SJSA1 (cell line): ENCODE measurements around the gene FOCAD. TPM values are rescaled to one million over a fixed set of nuclear protein-coding genes. Genes with fewer than 3 reads are reported as not detected.

Experiments
- DNase-seq, 2 experiments: peaks; one replicate each; pipeline ENCODE4 v3.0.0-alpha.2; 2015 to 2020; ENCODE audit warnings: low spot score in 2 of 2, low read depth in 1 of 2
- H3K27ac ChIP-seq: fragments of 250-450 bp; sonication (Bioruptor Pico); 2 replicates; pipeline ENCODE4 v1.5.1; 2020; ENCODE audit warnings: mild to moderate bottlenecking, moderate library complexity
- H3K27me3 ChIP-seq: fragments of 250-450 bp; sonication (Bioruptor Pico); replicated peaks from 2 replicates; pipeline ENCODE4 v1.5.1; 2020; ENCODE audit warnings: mild to moderate bottlenecking, moderate library complexity
- H3K36me3 ChIP-seq: fragments of 250-450 bp; sonication (Bioruptor Pico); 2 replicates; pipeline ENCODE4 v1.5.1; 2020; ENCODE audit warnings: mild to moderate bottlenecking
- H3K4me1 ChIP-seq: fragments of 250-450 bp; sonication (Bioruptor Pico); replicated peaks from 2 replicates; pipeline ENCODE4 v1.6.1; 2021; ENCODE audit warnings: mild to moderate bottlenecking
- H3K4me3 ChIP-seq: fragments of 250-450 bp; sonication (Bioruptor Pico); 2 replicates; pipeline ENCODE4 v1.5.1; 2020; ENCODE audit warnings: mild to moderate bottlenecking
- H3K9me3 ChIP-seq: fragments of 250-450 bp; sonication (Bioruptor Pico); replicated peaks from 2 replicates; pipeline ENCODE4 v1.5.1; 2020; ENCODE audit warnings: mild to moderate bottlenecking
- total RNA-seq: library from RNA; depleted of rRNA; stranded (reverse); fragments of >200 nt; shearing (Covaris generic); gene quantifications from 2 replicates; pipeline ENCODE4 v1.2.3, GENCODE V29; 2014

The FOCAD gene
- total RNA-seq, 1 experiment from 2014 or later = 25.0 TPM

GRCh38 chr9:20770947-20771346 lies 86.9 kb downstream of the FOCAD start:
- no peaks in the 10 kb centered on the region for H3K4me1 ChIP-seq
- H3K27ac ChIP-seq = no peak overlapping the region
- no peak for DNase-seq
- H3K9me3 ChIP-seq = no peaks in the 10 kb centered on the region
- H3K36me3 ChIP-seq = no peaks in the 10 kb centered on the region
- H3K4me3 ChIP-seq = no peak overlapping the region
- no peaks in the 10 kb centered on the region for H3K27me3 ChIP-seq

- Histone ChIP-seq H3K27ac (no peak overlapping the region), H3K4me1 (no peaks in the 10 kb centered on the region), H3K9me3 (no peaks in the 10 kb centered on the region), H3K36me3 (no peaks in the 10 kb centered on the region), H3K27me3 (no peaks in the 10 kb centered on the region), H3K4me3 (no peak overlapping the region)
- DNase-seq = no peak
These were observed 87.7 kb downstream of the FOCAD start for GRCh38 chr9:20771729-20772128.

- Histone ChIP-seq H3K36me3 (no peaks in the 10 kb centered on the region), H3K4me1 (no peaks in the 10 kb centered on the region), H3K27ac (no peak overlapping the region), H3K27me3 (no peaks in the 10 kb centered on the region), H3K4me3 (no peak overlapping the region), H3K9me3 (no peaks in the 10 kb centered on the region)
- no peak for DNase-seq
These were observed 91.6 kb downstream of the FOCAD start for GRCh38 chr9:20775683-20776082.

- H3K9me3 ChIP-seq = no peaks in the 10 kb centered on the region
- H3K27ac ChIP-seq = no peak overlapping the region
- H3K27me3 ChIP-seq = no peaks in the 10 kb centered on the region
- H3K36me3 ChIP-seq = no peaks in the 10 kb centered on the region
- H3K4me1 ChIP-seq = no peaks in the 10 kb centered on the region
- H3K4me3 ChIP-seq = no peak overlapping the region
- DNase-seq = no peak
These were observed 97.0 kb downstream of the FOCAD start for GRCh38 chr9:20781092-20781491.

- H3K4me3 ChIP-seq = no peak overlapping the region
- no peak overlapping the region for H3K27ac ChIP-seq
- no peaks in the 10 kb centered on the region for H3K9me3 ChIP-seq
- no peaks in the 10 kb centered on the region for H3K36me3 ChIP-seq
- H3K4me1 ChIP-seq = no peaks in the 10 kb centered on the region
- DNase-seq = no peak
- no peaks in the 10 kb centered on the region for H3K27me3 ChIP-seq
These were observed 98.2 kb downstream of the FOCAD start for GRCh38 chr9:20782289-20782688.

- no peaks in the 10 kb centered on the region for H3K27me3 ChIP-seq
- H3K4me1 ChIP-seq = no peaks in the 10 kb centered on the region
- DNase-seq = no peak
- no peak overlapping the region for H3K4me3 ChIP-seq
- H3K27ac ChIP-seq = no peak overlapping the region
- H3K36me3 ChIP-seq = no peaks in the 10 kb centered on the region
- no peaks in the 10 kb centered on the region for H3K9me3 ChIP-seq
These were observed 99.3 kb downstream of the FOCAD start for GRCh38 chr9:20783057-20784038.

GRCh38 chr9:20784196-20784595 lies 100.1 kb downstream of the FOCAD start:
- H3K9me3 ChIP-seq = no peaks in the 10 kb centered on the region
- DNase-seq = no peak
- no peak overlapping the region for H3K4me3 ChIP-seq
- no peak overlapping the region for H3K27ac ChIP-seq
- no peaks in the 10 kb centered on the region for H3K27me3 ChIP-seq
- no peaks in the 10 kb centered on the region for H3K36me3 ChIP-seq
- no peaks in the 10 kb centered on the region for H3K4me1 ChIP-seq

GRCh38 chr9:20786807-20787206 lies 102.7 kb downstream of the FOCAD start:
- H3K9me3 ChIP-seq = no peaks in the 10 kb centered on the region

GRCh38 chr9:20788526-20789451 lies 104.7 kb downstream of the FOCAD start:
- no peaks in the 10 kb centered on the region for H3K9me3 ChIP-seq
- no peaks in the 10 kb centered on the region for H3K4me1 ChIP-seq
- H3K36me3 ChIP-seq = no peaks in the 10 kb centered on the region
- no peak for DNase-seq
- no peak overlapping the region for H3K4me3 ChIP-seq
- H3K27me3 ChIP-seq = no peaks in the 10 kb centered on the region
- H3K27ac ChIP-seq = no peak overlapping the region

More at GRCh38 chr9:20786807-20787206, 102.7 kb downstream of the FOCAD start:
- DNase-seq = no peak
- Histone ChIP-seq H3K27me3 (no peaks in the 10 kb centered on the region), H3K4me1 (no peaks in the 10 kb centered on the region), H3K4me3 (no peak overlapping the region), H3K27ac (no peak overlapping the region), H3K36me3 (no peaks in the 10 kb centered on the region)

- Histone ChIP-seq H3K27ac (no peak overlapping the region), H3K27me3 (no peaks in the 10 kb centered on the region), H3K4me3 (no peak overlapping the region), H3K4me1 (no peaks in the 10 kb centered on the region), H3K36me3 (no peaks in the 10 kb centered on the region), H3K9me3 (no peaks in the 10 kb centered on the region)
- no peak for DNase-seq
These were observed 106.7 kb downstream of the FOCAD start for GRCh38 chr9:20790721-20791120.

- no peaks in the 10 kb centered on the region for H3K36me3 ChIP-seq
These were observed 107.6 kb downstream of the FOCAD start for GRCh38 chr9:20791682-20792081.

GRCh38 chr9:20804489-20805250 lies 120.6 kb downstream of the FOCAD start:
- no peak for DNase-seq
- Histone ChIP-seq H3K27ac (no peak overlapping the region), H3K27me3 (no peaks in the 10 kb centered on the region), H3K4me3 (no peak overlapping the region), H3K9me3 (no peaks in the 10 kb centered on the region), H3K4me1 (no peaks in the 10 kb centered on the region), H3K36me3 (no peaks in the 10 kb centered on the region)

More at GRCh38 chr9:20791682-20792081, 107.6 kb downstream of the FOCAD start:
- no peak overlapping the region for H3K4me3 ChIP-seq
- no peaks in the 10 kb centered on the region for H3K9me3 ChIP-seq
- no peak overlapping the region for H3K27ac ChIP-seq
- H3K27me3 ChIP-seq = no peaks in the 10 kb centered on the region
- no peaks in the 10 kb centered on the region for H3K4me1 ChIP-seq
- DNase-seq = no peak

GRCh38 chr9:20805766-20806165 lies 121.7 kb downstream of the FOCAD start:
- Histone ChIP-seq H3K27me3 (no peaks in the 10 kb centered on the region), H3K4me1 (no peaks in the 10 kb centered on the region), H3K9me3 (no peaks in the 10 kb centered on the region), H3K4me3 (no peak overlapping the region), H3K36me3 (no peaks in the 10 kb centered on the region), H3K27ac (no peak overlapping the region)
- no peak for DNase-seq
